IMR-90 (cell line): ENCODE results near the gene MAN2B1. TPM values are rescaled to one million over a fixed set of nuclear protein-coding genes. Genes with fewer than 3 reads are reported as not detected.
A peak's percentile ranks its signal among the peaks of the same experiment; 100 is the strongest.

ENCODE experiments used
- ATAC-seq: fragments of 200-7000 bp; cut with Tn5 transposase; 2 replicates; pipeline ENCODE4 v1.9.1; 2020; ENCODE audit warnings: low read depth, mild to moderate bottlenecking, moderate library complexity
- BruUV-seq: library from RNA; stranded (reverse); fragments of 400-500 nt; replicated peaks from 2 replicates; lab custom pipeline; 2021; lab: Mats Ljungman, UMichigan
- CTCF ChIA-PET: fragments of 300-600 bp; formaldehyde crosslinking; extraction: SDS; loops from one replicate; lab custom pipeline; 2021; ENCODE audit warnings: antibody characterized with exemption; lab: Yijun Ruan, JAX
- POLR2A ChIA-PET: fragments of 300-600 bp; sonication (Branson Sonifier 250); formaldehyde crosslinking; loops from one replicate; lab custom pipeline; 2022; ENCODE audit warnings: antibody characterized with exemption; ENCODE audit not compliant: unreplicated experiment; lab: Charles Lee
- DNase-seq: peaks from one replicate; pipeline ENCODE4 v3.0.0; 2013
- H2AFZ ChIP-seq: replicated peaks from 2 replicates; pipeline ENCODE3; 2013; ENCODE audit warnings: low read length, mild to moderate bottlenecking; ENCODE audit not compliant: poor library complexity
- H2AK5ac ChIP-seq: 2 replicates; pipeline ENCODE4 v1.6.1; 2013; ENCODE audit warnings: low read depth, low read length, inconsistent platforms
- H2AK9ac ChIP-seq: replicated peaks from 2 replicates; pipeline ENCODE3; 2013; ENCODE audit warnings: mild to moderate bottlenecking, low read depth, low read length, moderate library complexity; ENCODE audit not compliant: poor library complexity
- H2BK120ac ChIP-seq: 2 replicates; pipeline ENCODE4 v1.6.1; 2013; ENCODE audit warnings: low read depth, low read length, inconsistent platforms
- H2BK15ac ChIP-seq: 3 replicates; pipeline ENCODE4 v1.6.1; 2013; ENCODE audit warnings: low read depth, low read length, inconsistent platforms
- H2BK20ac ChIP-seq: 2 replicates; pipeline ENCODE4 v1.6.1; 2013; ENCODE audit warnings: low read depth, mild to moderate bottlenecking, inconsistent platforms, low read length, moderate library complexity
- H2BK5ac ChIP-seq: 2 replicates; pipeline ENCODE4 v1.6.1; 2013; ENCODE audit warnings: mild to moderate bottlenecking, low read depth, low read length, inconsistent platforms; ENCODE audit not compliant: poor library complexity, severe bottlenecking
- H3K14ac ChIP-seq: replicated peaks from 2 replicates; pipeline ENCODE4 v1.6.1; 2013; ENCODE audit warnings: low read depth, low read length, inconsistent platforms
- H3K18ac ChIP-seq: 2 replicates; pipeline ENCODE4 v1.6.1; 2013; ENCODE audit warnings: low read depth, low read length, control low read depth
- H3K23ac ChIP-seq: 2 replicates; pipeline ENCODE4 v1.6.1; 2013; ENCODE audit warnings: low read depth, low read length, inconsistent platforms
- H3K27ac ChIP-seq: 2 replicates; pipeline ENCODE4 v1.5.1; 2013; ENCODE audit warnings: mild to moderate bottlenecking, control low read depth, low read length; ENCODE audit not compliant: insufficient read depth
- H3K27me3 ChIP-seq: 2 replicates; pipeline ENCODE4 v1.6.1; 2013; ENCODE audit warnings: low read length; ENCODE audit not compliant: control insufficient read depth, insufficient read depth
- H3K36me3 ChIP-seq: 2 replicates; pipeline ENCODE4 v1.6.1; 2013; ENCODE audit warnings: low read length, mixed read lengths; ENCODE audit not compliant: control insufficient read depth, insufficient read depth
- H3K4ac ChIP-seq: 2 replicates; pipeline ENCODE4 v1.6.1; 2013; ENCODE audit warnings: low read depth, low read length, inconsistent platforms
- H3K4me1 ChIP-seq: 2 replicates; pipeline ENCODE4 v1.6.1; 2013; ENCODE audit warnings: low read length, mixed read lengths; ENCODE audit not compliant: control insufficient read depth, insufficient read depth
- H3K4me2 ChIP-seq: 2 replicates; pipeline ENCODE4 v1.6.1; 2013; ENCODE audit warnings: low read depth, mild to moderate bottlenecking, control low read depth, low read length, moderate library complexity
- H3K4me3 ChIP-seq: 2 replicates; pipeline ENCODE4 v1.5.1; 2013; ENCODE audit warnings: low read depth, mild to moderate bottlenecking, control low read depth, low read length, moderate library complexity; ENCODE audit not compliant: insufficient read depth
- H3K56ac ChIP-seq: 2 replicates; pipeline ENCODE4 v1.6.1; 2013; ENCODE audit warnings: low read length, inconsistent platforms; ENCODE audit not compliant: insufficient read depth; ENCODE audit errors: extremely low read depth
- H3K79me1 ChIP-seq, 2 experiments: 2 replicates each; pipeline ENCODE4 v1.6.1; 2013; ENCODE audit warnings: low read length in 2 of 2, inconsistent platforms in 1 of 2, low read depth in 1 of 2
- H3K9ac ChIP-seq: 2 replicates; pipeline ENCODE4 v1.6.1; 2013; ENCODE audit warnings: low read depth, low read length, control low read depth
- H3K9me1 ChIP-seq: 2 replicates; pipeline ENCODE4 v1.6.1; 2013; ENCODE audit warnings: low read length, inconsistent platforms; ENCODE audit not compliant: insufficient read depth
- H3K9me3 ChIP-seq: 2 replicates; pipeline ENCODE4 v1.6.1; 2013; ENCODE audit warnings: low read length; ENCODE audit not compliant: control insufficient read depth, insufficient read depth
- H4K20me1 ChIP-seq: 2 replicates; pipeline ENCODE4 v1.6.1; 2013; ENCODE audit warnings: low read length, inconsistent platforms; ENCODE audit not compliant: insufficient read depth
- H4K5ac ChIP-seq: 2 replicates; pipeline ENCODE4 v1.6.1; 2013; ENCODE audit warnings: mild to moderate bottlenecking, low read depth, low read length, control low read depth
- H4K8ac ChIP-seq, 2 experiments: 2 replicates each; pipeline ENCODE4 v1.6.1; 2013; ENCODE audit warnings: low read depth in 2 of 2, low read length in 2 of 2, control low read depth in 1 of 2, inconsistent platforms in 1 of 2
- H4K91ac ChIP-seq: 2 replicates; pipeline ENCODE4 v1.6.1; 2013; ENCODE audit warnings: low read depth, low read length, inconsistent platforms; ENCODE audit not compliant: insufficient read depth
- CEBPB ChIP-seq: IDR thresholded peaks from 2 replicates; pipeline ENCODE4 v1.6.1; 2012; ENCODE audit warnings: low read depth, low read length, improper control_type of control experiment
- CHD1 ChIP-seq: IDR thresholded peaks from 2 replicates; pipeline ENCODE4 v1.6.1; 2012; ENCODE audit warnings: low read depth, low read length, improper control_type of control experiment
- MAFK ChIP-seq: IDR thresholded peaks from 2 replicates; pipeline ENCODE4 v1.6.1; 2012; ENCODE audit warnings: low read depth, low read length, improper control_type of control experiment
- MXI1 ChIP-seq: IDR thresholded peaks from 2 replicates; pipeline ENCODE4 v1.6.1; 2012; ENCODE audit warnings: low read depth, mild to moderate bottlenecking, low read length, moderate library complexity, borderline replicate concordance
- NFE2L2 ChIP-seq: fragments of 150-350 bp; IDR thresholded peaks from 2 replicates; pipeline ENCODE4 v1.6.1; 2016; ENCODE audit warnings: low read depth, mild to moderate bottlenecking, low read length
- POLR2A ChIP-seq: IDR thresholded peaks from 2 replicates; pipeline ENCODE4 v1.6.1; 2012; ENCODE audit warnings: mild to moderate bottlenecking, low read depth, low read length
- RAD21 ChIP-seq: IDR thresholded peaks from 2 replicates; pipeline ENCODE4 v1.6.1; 2012; ENCODE audit warnings: low read length, improper control_type of control experiment
- RCOR1 ChIP-seq: IDR thresholded peaks from 2 replicates; pipeline ENCODE4 v1.6.1; 2012; ENCODE audit warnings: mild to moderate bottlenecking, low read length, improper control_type of control experiment; ENCODE audit not compliant: insufficient replicate concordance
- RFX5 ChIP-seq: IDR thresholded peaks from 2 replicates; pipeline ENCODE4 v1.8.0; 2012; ENCODE audit warnings: low read depth, mild to moderate bottlenecking, low read length, moderate library complexity
- SMC3 ChIP-seq: fragments of 150-350 bp; IDR thresholded peaks from 2 replicates; pipeline ENCODE4 v1.6.1; 2016; ENCODE audit warnings: low read depth, mild to moderate bottlenecking, antibody characterized with exemption, low read length, moderate library complexity
- whole genome bisulfite sequencing, 2 experiments: methylation state at CpG; one replicate each; pipeline versions ENCODE4 v1.1.5 to v1.1.7; 2013; ENCODE audit warnings: missing lambda C conversion rate in 2 of 2; ENCODE audit not compliant: insufficient read length in 1 of 2; ENCODE audit errors: extremely low coverage in 2 of 2; 5-methylcytosine and 5-hydroxymethylcytosine counted together
- dilution Hi-C: fragments of 300-500 bp; cut with HindIII; formaldehyde crosslinking; loops from one replicate; pipeline ENCODE4 v1.14.3; 2018; ENCODE audit warnings: low sequenced_read_pairs; ENCODE audit not compliant: unreplicated experiment
- in situ Hi-C: fragments of 300-500 bp; cut with MboI; formaldehyde crosslinking; loops from 3 replicates; pipeline ENCODE4 v1.14.3; 2019; ENCODE audit warnings: low sequenced_read_pairs, inconsistent platforms, mixed read lengths
- intact Hi-C: fragments of 100-400 bp; cut with micrococcal nuclease; formaldehyde crosslinking; loops from 2 replicates; pipeline ENCODE4 v1.10.0; 2022
- polyA plus RNA-seq, 3 experiments: library from polyadenylated mRNA; depleted of rRNA; stranded (reverse); fragments of >200 nt; gene quantifications; 2 replicates each; pipeline ENCODE4 v1.2.3, GENCODE V29; 2012; ENCODE audit warnings: low replicate concordance in 1 of 3
- total RNA-seq: library from RNA; depleted of rRNA; stranded (reverse); fragments of >200 nt; gene quantifications from 2 replicates; pipeline ENCODE4 v1.2.3, GENCODE V29; 2012
- TF ChIP-seq, protein P1 (sequence below): fragments of 150-350 bp; IDR thresholded peaks from 2 replicates; pipeline ENCODE4 v1.6.1; 2016; ENCODE audit warnings: low read depth, mild to moderate bottlenecking, low read length, moderate library complexity, borderline replicate concordance
- TF ChIP-seq, protein P2 (sequence below): conservative IDR thresholded peaks from 2 replicates; pipeline ENCODE4 v1.5.1; 2012; ENCODE audit warnings: mild to moderate bottlenecking, low read depth, low read length, improper control_type of control experiment

Gene MAN2B1
- total and polyA plus RNA-seq, 2 of the 4 experiments (the other 2 are of a cell fraction) = 10.4 to 55.4 TPM

GRCh38 chr19:12676928-12677327 is 10.4 kb upstream of the MAN2B1 start:
- H2BK15ac ChIP-seq = no peak overlapping the region
- H3K27me3 ChIP-seq = no peaks in the 10 kb centered on the region
- H3K79me1 ChIP-seq = peaks cover 13 to 43% of the 10 kb centered on the region in 2 experiments
- peaks cover 7% of the 10 kb centered on the region; the same call in 1 of the 2 replicates for H3K9me1 ChIP-seq
- H4K20me1 ChIP-seq = peaks cover 15% of the 10 kb centered on the region
- H4K5ac ChIP-seq = no peak overlapping the region
- H2BK5ac ChIP-seq = no peak overlapping the region
- no peak overlapping the region for H3K4me3 ChIP-seq
- CTCF ChIA-PET = interaction anchor here (0.7 kb wide), 1 partner anchor 10 kb away, joined by 3 read pairs; the partner anchor contains the start of genes MAN2B1 and WDR83
- no peak overlapping the region for H3K23ac ChIP-seq
- POLR2A ChIA-PET = no interaction called here
- no TSS peak for BruUV-seq
- no peaks in the 10 kb centered on the region for H3K9me3 ChIP-seq
- H2AK5ac ChIP-seq = no peak overlapping the region
- no peak overlapping the region for H4K8ac ChIP-seq
- peak overlapping the region; percentile 19 for H2AK9ac ChIP-seq
- H2BK120ac ChIP-seq = no peak overlapping the region
- no peak for ATAC-seq
- H3K4ac ChIP-seq = no peak overlapping the region
- H3K4me1 ChIP-seq = no peaks in the 10 kb centered on the region
- no peak overlapping the region for H2BK20ac ChIP-seq
- no peak overlapping the region for H3K4me2 ChIP-seq
- dilution Hi-C loops (no loop called here), intact Hi-C loops (loop anchor here (1.0 kb wide), 2 partner anchors 119 to 170 kb away; no protein-coding TSS in a partner anchor), in situ Hi-C loops (no loop called here)
- no peak overlapping the region for H3K18ac ChIP-seq
- no peak overlapping the region for H3K14ac ChIP-seq
- no peak overlapping the region for H3K27ac ChIP-seq
- peaks cover 53% of the 10 kb centered on the region for H3K36me3 ChIP-seq
- DNase-seq = no peak
- H3K56ac ChIP-seq = no peak overlapping the region
- H4K91ac ChIP-seq = no peak overlapping the region
- H3K9ac ChIP-seq = no peak overlapping the region
- H2AFZ ChIP-seq = no peak overlapping the region
- no peak for TF ChIP-seq NFE2L2
- TF ChIP-seq, protein P1, sequence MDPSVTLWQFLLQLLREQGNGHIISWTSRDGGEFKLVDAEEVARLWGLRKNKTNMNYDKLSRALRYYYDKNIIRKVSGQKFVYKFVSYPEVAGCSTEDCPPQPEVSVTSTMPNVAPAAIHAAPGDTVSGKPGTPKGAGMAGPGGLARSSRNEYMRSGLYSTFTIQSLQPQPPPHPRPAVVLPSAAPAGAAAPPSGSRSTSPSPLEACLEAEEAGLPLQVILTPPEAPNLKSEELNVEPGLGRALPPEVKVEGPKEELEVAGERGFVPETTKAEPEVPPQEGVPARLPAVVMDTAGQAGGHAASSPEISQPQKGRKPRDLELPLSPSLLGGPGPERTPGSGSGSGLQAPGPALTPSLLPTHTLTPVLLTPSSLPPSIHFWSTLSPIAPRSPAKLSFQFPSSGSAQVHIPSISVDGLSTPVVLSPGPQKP = no peak
- TF ChIP-seq SMC3 = no peak
- TF ChIP-seq RFX5 = no peak
- TF ChIP-seq POLR2A = no peak
- no peak for TF ChIP-seq CEBPB
- no peak for TF ChIP-seq RCOR1
- no peak for TF ChIP-seq RAD21
- TF ChIP-seq CHD1 = no peak
- TF ChIP-seq, protein P2, sequence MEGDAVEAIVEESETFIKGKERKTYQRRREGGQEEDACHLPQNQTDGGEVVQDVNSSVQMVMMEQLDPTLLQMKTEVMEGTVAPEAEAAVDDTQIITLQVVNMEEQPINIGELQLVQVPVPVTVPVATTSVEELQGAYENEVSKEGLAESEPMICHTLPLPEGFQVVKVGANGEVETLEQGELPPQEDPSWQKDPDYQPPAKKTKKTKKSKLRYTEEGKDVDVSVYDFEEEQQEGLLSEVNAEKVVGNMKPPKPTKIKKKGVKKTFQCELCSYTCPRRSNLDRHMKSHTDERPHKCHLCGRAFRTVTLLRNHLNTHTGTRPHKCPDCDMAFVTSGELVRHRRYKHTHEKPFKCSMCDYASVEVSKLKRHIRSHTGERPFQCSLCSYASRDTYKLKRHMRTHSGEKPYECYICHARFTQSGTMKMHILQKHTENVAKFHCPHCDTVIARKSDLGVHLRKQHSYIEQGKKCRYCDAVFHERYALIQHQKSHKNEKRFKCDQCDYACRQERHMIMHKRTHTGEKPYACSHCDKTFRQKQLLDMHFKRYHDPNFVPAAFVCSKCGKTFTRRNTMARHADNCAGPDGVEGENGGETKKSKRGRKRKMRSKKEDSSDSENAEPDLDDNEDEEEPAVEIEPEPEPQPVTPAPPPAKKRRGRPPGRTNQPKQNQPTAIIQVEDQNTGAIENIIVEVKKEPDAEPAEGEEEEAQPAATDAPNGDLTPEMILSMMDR = no peak
- no peak for TF ChIP-seq MAFK
- no peak for TF ChIP-seq MXI1
- 90% methylated on average over 3 of the region's 12 CpGs; no CpG with 5 or more reads in 1 of the 2 experiments for WGBS, 2 experiments
